Upper lobe of left lung (tissue), 6 donors: Measurements from ENCODE around the gene PPRC1. TPM values are rescaled to one million over a fixed set of nuclear protein-coding genes. Genes with fewer than 3 reads are reported as not detected.
A peak's percentile ranks its signal among the peaks of the same experiment; 100 is the strongest.

Source experiments
- ATAC-seq, 2 donors: fragments of 200-7000 bp; cut with Tn5 transposase; one replicate each; pipeline ENCODE4 v1.9.1; 2022; ENCODE audit warnings: mild to moderate bottlenecking in 2 of 2, moderate library complexity in 2 of 2; ENCODE audit not compliant: low FRiP score in 2 of 2
- DNase-seq, 2 donors: peaks; one replicate each; pipeline ENCODE4 v3.0.0-alpha.2; 2019 to 2020
- H3K27ac ChIP-seq, 4 donors: fragments of 200-600 bp; sonication (generic); one replicate each; pipeline ENCODE4 v1.5.1; 2016 to 2019
- H3K27me3 ChIP-seq, 4 donors: fragments of 200-600 bp; sonication (generic); one replicate each; pipeline ENCODE4 v1.5.1; 2017 to 2019
- H3K36me3 ChIP-seq, 4 donors: fragments of 200-600 bp; sonication (generic); one replicate each; pipeline ENCODE4 v1.5.1; 2016 to 2019
- H3K4me1 ChIP-seq, 4 donors: fragments of 200-600 bp; sonication (generic); one replicate each; pipeline ENCODE4 v1.5.1; 2018 to 2019
- H3K4me3 ChIP-seq, 4 donors: fragments of 200-600 bp; sonication (generic); one replicate each; pipeline ENCODE4 v1.5.1; 2017 to 2019; ENCODE audit warnings: mild to moderate bottlenecking in 2 of 4, moderate library complexity in 1 of 4
- H3K9me3 ChIP-seq, 4 donors: fragments of 200-600 bp; sonication (generic); one replicate each; pipeline ENCODE4 v1.5.1; 2018 to 2019
- EP300 ChIP-seq, 4 donors: sonication (generic); formaldehyde crosslinking; IDR thresholded peaks; one replicate each; pipeline ENCODE4 v1.5.1; 2017; ENCODE audit warnings: antibody characterized with exemption in 4 of 4, control low read depth in 2 of 4
- POLR2A ChIP-seq, 4 donors: fragments of 450-650 bp; IDR thresholded peaks; one replicate each; pipeline ENCODE4 v1.5.1; 2016 to 2017; ENCODE audit warnings: antibody characterized with exemption in 4 of 4, mild to moderate bottlenecking in 2 of 4
- POLR2AphosphoS5 ChIP-seq, 2 donors: sonication (generic); formaldehyde crosslinking; IDR thresholded peaks; one replicate each; pipeline ENCODE4 v1.5.1; 2017; ENCODE audit warnings: antibody characterized with exemption in 2 of 2
- WGBS, 2 donors: methylation state at CpG; one replicate each; pipeline ENCODE4 v1.1.5; 2017 to 2018; 5-methylcytosine and 5-hydroxymethylcytosine counted together
- total RNA-seq, 6 donors: library from RNA; depleted of rRNA in 4 of 6; stranded (reverse); fragments of >200 nt in 4 of 6; gene quantifications; one replicate each; pipeline versions ENCODE4 v1.1.0 to v1.2.1, GENCODE V29; 2016 to 2021
- TF ChIP-seq, protein P1 (sequence below), 6 experiments: fragments of 450-650 bp in 4 of 6; fragments of 200-600 bp in 2 of 6; sonication (generic) in 2 of 6; IDR thresholded peaks; one replicate each; pipeline ENCODE4 v1.5.1; 2016 to 2019; ENCODE audit warnings: antibody characterized with exemption in 6 of 6
- donor health status: DM: no; HTN: no; CAD: no; lungs with moderate emphysema.
- donor health status: DM: no; HTN: yes; CAD: no; lungs with severe emphysema.

PPRC1 gene
- 10 to 100 TPM; 29.3 to 57.6 (median 40.3) TPM for total RNA-seq

GRCh38 chr10:102132563-102133372, at the start of gene PPRC1:
TSS of gene PPRC1 (plus strand) at chr10:102133040. CDS start at chr10:102133069, 29 bp downstream.
- DNase-seq = peak; percentile 97 to 100
- peak within 1 kb of the TSS; percentile 95 to 98 (median 96) for H3K27ac ChIP-seq
- TF ChIP-seq, protein P1, sequence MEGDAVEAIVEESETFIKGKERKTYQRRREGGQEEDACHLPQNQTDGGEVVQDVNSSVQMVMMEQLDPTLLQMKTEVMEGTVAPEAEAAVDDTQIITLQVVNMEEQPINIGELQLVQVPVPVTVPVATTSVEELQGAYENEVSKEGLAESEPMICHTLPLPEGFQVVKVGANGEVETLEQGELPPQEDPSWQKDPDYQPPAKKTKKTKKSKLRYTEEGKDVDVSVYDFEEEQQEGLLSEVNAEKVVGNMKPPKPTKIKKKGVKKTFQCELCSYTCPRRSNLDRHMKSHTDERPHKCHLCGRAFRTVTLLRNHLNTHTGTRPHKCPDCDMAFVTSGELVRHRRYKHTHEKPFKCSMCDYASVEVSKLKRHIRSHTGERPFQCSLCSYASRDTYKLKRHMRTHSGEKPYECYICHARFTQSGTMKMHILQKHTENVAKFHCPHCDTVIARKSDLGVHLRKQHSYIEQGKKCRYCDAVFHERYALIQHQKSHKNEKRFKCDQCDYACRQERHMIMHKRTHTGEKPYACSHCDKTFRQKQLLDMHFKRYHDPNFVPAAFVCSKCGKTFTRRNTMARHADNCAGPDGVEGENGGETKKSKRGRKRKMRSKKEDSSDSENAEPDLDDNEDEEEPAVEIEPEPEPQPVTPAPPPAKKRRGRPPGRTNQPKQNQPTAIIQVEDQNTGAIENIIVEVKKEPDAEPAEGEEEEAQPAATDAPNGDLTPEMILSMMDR (IDR thresholded peaks at IDR 0.05) = peak; percentile 84 to 96 (median 92)
- TF ChIP-seq EP300 (IDR thresholded peaks at IDR 0.05) = no peak
- TF ChIP-seq POLR2A (IDR thresholded peaks at IDR 0.05) = peak; percentile 47 to 82 (median 66)
- TF ChIP-seq POLR2AphosphoS5 (IDR thresholded peaks at IDR 0.05) = peak; percentile 90 to 92
- no peaks in the 10 kb centered on the region for H3K27me3 ChIP-seq
- 0 to 1% methylated on average over 17 to 43 of the region's 64 CpGs for WGBS, 2 donors
- H3K4me3 ChIP-seq = peak within 1 kb of the TSS; percentile 82 to 94 (median 93)
- peak; percentile 96 to 97 for ATAC-seq
- peaks cover 36 to 48% (median 44%) of the 10 kb centered on the region in 4 donors for H3K4me1 ChIP-seq
- H3K9me3 ChIP-seq = no peaks in the 10 kb centered on the region
- H3K36me3 ChIP-seq = peaks cover 0 to 1% (median 1%) of the 10 kb centered on the region in 4 donors

GRCh38 chr10:102083541-102083940, 49.3 kb upstream of the PPRC1 start:
- no peaks in the 10 kb centered on the region for H3K4me1 ChIP-seq
- no peaks in the 10 kb centered on the region for H3K9me3 ChIP-seq
- no peaks in the 10 kb centered on the region for H3K27me3 ChIP-seq
- DNase-seq = no peak
- ATAC-seq = no peak
- H3K4me3 ChIP-seq = no peak overlapping the region
- TF ChIP-seq POLR2A (IDR thresholded peaks at IDR 0.05) = no peak
- no peak for TF ChIP-seq EP300 (IDR thresholded peaks at IDR 0.05)
- TF ChIP-seq, protein P1 (IDR thresholded peaks at IDR 0.05) = no peak
- no peak for TF ChIP-seq POLR2AphosphoS5 (IDR thresholded peaks at IDR 0.05)
- WGBS, 2 donors = 90 to 91% methylated on average over 3 of the region's 3 CpGs
- H3K36me3 ChIP-seq = no peaks in the 10 kb centered on the region
- H3K27ac ChIP-seq = no peak overlapping the region

DNA sequence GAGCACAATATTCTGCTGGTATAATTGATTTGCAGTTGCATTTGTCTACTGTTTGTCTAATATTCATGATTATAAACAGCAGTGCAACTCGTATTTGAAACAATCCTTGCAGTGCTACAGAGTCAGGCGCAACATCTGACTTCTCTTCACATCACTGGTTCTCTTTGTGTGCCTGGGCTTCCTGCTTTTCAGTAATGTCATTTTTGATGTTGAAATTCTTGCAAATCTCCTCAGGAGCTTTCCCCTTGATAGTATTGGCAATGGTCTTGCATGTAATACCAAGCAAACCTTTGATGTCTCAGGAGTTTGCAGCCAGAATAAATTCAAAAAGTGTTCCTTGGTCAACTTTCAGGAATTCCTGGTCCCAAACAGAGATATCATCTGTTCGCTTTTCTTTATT, 47.5 kb upstream of the PPRC1 start:
- no peak overlapping the region for H3K27ac ChIP-seq

DNA sequence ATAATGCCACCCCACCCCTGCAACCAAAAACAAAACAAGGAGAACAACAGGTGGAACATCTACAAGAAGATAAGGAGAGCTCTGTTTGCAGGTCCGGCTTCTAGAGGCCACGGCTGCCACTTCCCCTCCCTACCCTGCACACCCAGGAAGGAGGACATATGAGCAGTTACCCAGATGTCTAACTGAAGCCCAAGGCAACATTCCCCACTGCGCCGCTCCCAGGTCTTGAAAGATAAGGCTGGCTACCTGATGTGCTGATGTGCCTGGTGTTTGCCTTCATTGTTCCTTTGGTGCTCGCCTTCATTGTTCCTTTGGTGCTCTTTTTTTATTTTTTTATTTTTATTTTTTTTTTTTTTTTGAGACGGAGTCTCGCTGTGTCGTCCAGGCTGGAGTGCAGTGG, 46.6 kb upstream of the PPRC1 start:
- TF ChIP-seq, protein P1 (IDR thresholded peaks at IDR 0.05) = no peak
- TF ChIP-seq POLR2A (IDR thresholded peaks at IDR 0.05) (no peak), EP300 (IDR thresholded peaks at IDR 0.05) (no peak), POLR2AphosphoS5 (IDR thresholded peaks at IDR 0.05) (no peak)
- Histone ChIP-seq H3K36me3 (no peaks in the 10 kb centered on the region), H3K4me3 (no peak overlapping the region), H3K27ac (no peak overlapping the region), H3K4me1 (no peaks in the 10 kb centered on the region), H3K27me3 (no peaks in the 10 kb centered on the region), H3K9me3 (no peaks in the 10 kb centered on the region)
- ATAC-seq (no peak), DNase-seq (no peak)
- WGBS, 2 donors = 89 to 90% methylated on average over 8 of the region's 8 CpGs

More for the DNA sequence above, 47.5 kb upstream of the PPRC1 start:
- DNase-seq (no peak), ATAC-seq (no peak)
- H3K9me3 ChIP-seq = no peaks in the 10 kb centered on the region
- H3K27me3 ChIP-seq = no peaks in the 10 kb centered on the region
- H3K36me3 ChIP-seq = no peaks in the 10 kb centered on the region
- H3K4me1 ChIP-seq = no peaks in the 10 kb centered on the region
- no peak overlapping the region for H3K4me3 ChIP-seq
- no peak for TF ChIP-seq POLR2AphosphoS5 (IDR thresholded peaks at IDR 0.05)
- no peak for TF ChIP-seq POLR2A (IDR thresholded peaks at IDR 0.05)
- TF ChIP-seq, protein P1 (IDR thresholded peaks at IDR 0.05) = no peak
- no peak for TF ChIP-seq EP300 (IDR thresholded peaks at IDR 0.05)
- WGBS, 2 donors = 77 to 85% methylated on average over 3 of the region's 3 CpGs
